ENCODE data around the gene TRIM40. TPM values are rescaled to one million over a fixed set of nuclear protein-coding genes. Genes with fewer than 3 reads are reported as not detected.

Gene TRIM40
- total and polyA plus RNA-seq, 2 experiments from 2014 or later: not detected

Small RNA genes within 50 kb of the gene (small RNA-seq; reads per million reads assigned to genes)
- not detected for gene RF00554 (ENCODE audit: low replicate concordance)

Other genes starting within 250 kb of the TRIM40 start
- gene HLA-A, start 193.6 kb upstream of the TRIM40 start, total RNA-seq (2014; rRNA removed; shearing (Covaris generic)): 173 and 203 TPM in 2 replicates
- gene HLA-A, start 193.6 kb upstream of the TRIM40 start, polyA plus RNA-seq (2016; fragmentation: Nextera tagmentation; extraction: Ambion mirVana): 170 and 180 TPM in 2 replicates
- 28.1 and 30.1 TPM in 2 replicates for gene POLR1H, start 74.9 kb upstream of the TRIM40 start, total RNA-seq (2014; rRNA removed; shearing (Covaris generic))
- gene POLR1H, start 74.9 kb upstream of the TRIM40 start, polyA plus RNA-seq (2016; fragmentation: Nextera tagmentation; extraction: Ambion mirVana): 89.4 and 93.6 TPM in 2 replicates
- 19.2 and 19.6 TPM in 2 replicates for gene PPP1R11, start 68.9 kb upstream of the TRIM40 start, total RNA-seq (2014; rRNA removed; shearing (Covaris generic))
- 26.6 and 27.3 TPM in 2 replicates for gene PPP1R11, start 68.9 kb upstream of the TRIM40 start, polyA plus RNA-seq (2016; fragmentation: Nextera tagmentation; extraction: Ambion mirVana)
- gene RNF39, start 60.4 kb upstream of the TRIM40 start, total RNA-seq (2014; rRNA removed; shearing (Covaris generic)): 0.85 and 0.94 TPM in 2 replicates
- gene RNF39, start 60.4 kb upstream of the TRIM40 start, polyA plus RNA-seq (2016; fragmentation: Nextera tagmentation; extraction: Ambion mirVana): 0.50 and 1.1 TPM in 2 replicates
- gene TRIM31, start 23.1 kb upstream of the TRIM40 start, total RNA-seq (2014; rRNA removed; shearing (Covaris generic)): not detected in 2 replicates
- 0.10 and 0.26 TPM in 2 replicates for gene TRIM31, start 23.1 kb upstream of the TRIM40 start, polyA plus RNA-seq (2016; fragmentation: Nextera tagmentation; extraction: Ambion mirVana)
- 0.31 TPM in 1 of 2 replicates, not detected in the other for gene TRIM10, start 25.1 kb downstream of the TRIM40 start, total RNA-seq (2014; rRNA removed; shearing (Covaris generic))
- gene TRIM10, start 25.1 kb downstream of the TRIM40 start, polyA plus RNA-seq (2016; fragmentation: Nextera tagmentation; extraction: Ambion mirVana): not detected in 2 replicates
- 0.23 and 1.0 TPM in 2 replicates for gene TRIM15, start 27.4 kb downstream of the TRIM40 start, total RNA-seq (2014; rRNA removed; shearing (Covaris generic))
- 0.21 and 0.26 TPM in 2 replicates for gene TRIM15, start 27.4 kb downstream of the TRIM40 start, polyA plus RNA-seq (2016; fragmentation: Nextera tagmentation; extraction: Ambion mirVana)
- gene TRIM26, start 77.3 kb downstream of the TRIM40 start, total RNA-seq (2014; rRNA removed; shearing (Covaris generic)): 31.0 and 38.0 TPM in 2 replicates
- 9.9 and 11.0 TPM in 2 replicates for gene TRIM26, start 77.3 kb downstream of the TRIM40 start, polyA plus RNA-seq (2016; fragmentation: Nextera tagmentation; extraction: Ambion mirVana)
- gene TRIM39, start 190.8 kb downstream of the TRIM40 start, total RNA-seq (2014; rRNA removed; shearing (Covaris generic)): 14.6 and 19.2 TPM in 2 replicates
- 5.4 and 5.9 TPM in 2 replicates for gene TRIM39, start 190.8 kb downstream of the TRIM40 start, polyA plus RNA-seq (2016; fragmentation: Nextera tagmentation; extraction: Ambion mirVana)
- 63.7 and 79.3 TPM in 2 replicates for gene RPP21, start 209.0 kb downstream of the TRIM40 start, total RNA-seq (2014; rRNA removed; shearing (Covaris generic))
- 161 and 178 TPM in 2 replicates for gene RPP21, start 209.0 kb downstream of the TRIM40 start, polyA plus RNA-seq (2016; fragmentation: Nextera tagmentation; extraction: Ambion mirVana)